ENCODE measurements around the gene HOPX.
"Not testable (repeated sequence)": the region's sequence is repeated elsewhere in the genome, so short reads cannot be mapped to it uniquely, and the experiment has no call there.

The HOPX gene, protein sequence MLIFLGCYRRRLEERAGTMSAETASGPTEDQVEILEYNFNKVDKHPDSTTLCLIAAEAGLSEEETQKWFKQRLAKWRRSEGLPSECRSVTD
- total RNA-seq = 47.6 to 56.1 reads per million in 2 donors

DNA sequence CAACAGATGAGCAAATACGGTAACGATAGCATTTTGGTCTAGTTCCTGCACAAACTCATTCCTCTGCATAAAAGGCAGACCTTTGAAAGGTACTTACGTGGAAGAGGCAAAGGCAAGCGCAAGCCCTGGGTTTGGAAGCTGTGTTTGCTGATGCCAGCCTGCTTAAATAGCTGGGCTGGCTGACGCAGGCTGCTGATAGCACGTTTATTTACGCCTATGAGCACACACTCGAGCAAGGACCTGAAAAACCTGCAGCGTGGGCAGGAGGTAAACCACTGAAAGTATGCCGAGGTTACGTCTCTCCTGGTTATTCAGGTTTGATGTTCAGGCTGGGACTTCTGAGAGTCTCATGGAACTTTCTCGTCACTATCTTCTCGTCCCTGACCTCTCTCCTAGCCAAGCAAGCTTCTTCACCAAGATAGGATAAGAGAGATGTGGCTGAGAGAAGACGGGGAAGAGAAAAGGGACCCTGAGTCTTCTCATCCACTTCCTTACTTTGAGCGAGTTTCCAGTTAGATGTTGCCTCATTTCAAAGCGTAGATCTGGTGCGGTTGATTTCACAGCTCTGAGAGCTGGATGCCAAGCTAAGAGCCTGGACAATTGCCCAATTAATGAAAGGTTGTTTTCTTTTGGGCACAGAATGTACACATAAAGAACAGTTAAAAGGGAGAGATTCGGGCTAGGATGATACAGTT is at the start of gene HOPX:
Gene HOPX (minus strand): TSS at position 139 of the 695 bp plus-strand sequence. CDS start 23,480 bp downstream, outside the sequence.
- no peak for DNase-seq

DNA sequence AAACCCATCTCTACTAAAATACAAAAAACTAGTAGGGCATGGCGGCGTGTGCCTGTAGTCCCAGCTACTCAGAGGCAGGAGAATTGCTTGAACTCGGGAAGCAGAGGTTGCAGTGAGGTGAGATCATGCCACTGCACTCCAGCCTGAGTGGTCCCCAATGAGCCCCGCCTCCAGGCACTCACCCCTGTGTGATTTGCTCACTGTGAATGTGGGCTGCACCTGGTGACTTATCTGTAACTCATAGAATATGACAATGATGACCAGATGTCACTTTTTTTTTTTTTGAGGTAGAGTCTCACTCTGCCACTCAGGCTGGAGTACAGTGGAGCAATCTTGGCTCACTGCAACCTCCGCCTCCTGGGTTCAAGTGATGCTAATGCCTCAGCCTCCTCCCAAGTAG is 49.0 kb upstream of the HOPX start:
- DNase-seq = no peak

DNA sequence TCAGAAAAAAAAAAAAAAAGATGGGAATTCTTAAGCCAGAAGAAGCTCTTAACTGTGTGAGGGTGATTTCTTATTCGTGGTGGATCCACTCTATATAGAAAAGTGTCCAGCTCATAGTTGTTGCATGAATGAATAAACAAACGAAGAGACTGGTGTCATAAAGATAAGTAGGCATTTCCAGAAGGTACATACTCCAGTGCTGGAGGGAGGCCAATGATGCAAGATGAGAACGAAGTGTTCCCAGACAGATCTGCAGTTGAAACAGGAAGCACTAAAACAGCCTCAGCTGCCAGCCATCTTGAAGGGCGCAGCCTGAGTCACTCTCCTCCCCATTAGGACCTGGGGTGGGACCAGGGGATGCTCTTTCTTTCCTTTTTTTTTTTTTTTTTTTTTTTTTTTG is 47.4 kb upstream of the HOPX start:
- DNase-seq = no peak

DNA sequence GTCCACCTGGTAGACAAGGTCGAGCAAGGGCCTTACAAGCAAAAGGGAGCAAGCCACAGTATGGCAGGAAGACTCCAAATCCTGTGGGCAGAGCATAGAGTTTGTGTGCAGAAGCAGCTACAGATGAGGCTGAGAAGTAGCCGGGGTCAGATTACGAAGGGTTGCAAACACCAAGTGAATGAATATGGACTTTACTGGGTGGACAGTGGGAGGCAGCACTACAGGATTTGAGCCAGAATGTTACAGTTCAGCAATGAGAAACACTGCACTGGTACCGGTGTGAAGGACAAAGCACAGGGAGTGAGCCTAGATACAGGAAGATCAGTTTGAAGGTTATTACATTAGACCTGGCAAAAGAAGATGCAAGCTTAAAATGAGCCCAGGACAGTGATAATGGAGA is 46.1 kb upstream of the HOPX start:
- no peak for DNase-seq

DNA sequence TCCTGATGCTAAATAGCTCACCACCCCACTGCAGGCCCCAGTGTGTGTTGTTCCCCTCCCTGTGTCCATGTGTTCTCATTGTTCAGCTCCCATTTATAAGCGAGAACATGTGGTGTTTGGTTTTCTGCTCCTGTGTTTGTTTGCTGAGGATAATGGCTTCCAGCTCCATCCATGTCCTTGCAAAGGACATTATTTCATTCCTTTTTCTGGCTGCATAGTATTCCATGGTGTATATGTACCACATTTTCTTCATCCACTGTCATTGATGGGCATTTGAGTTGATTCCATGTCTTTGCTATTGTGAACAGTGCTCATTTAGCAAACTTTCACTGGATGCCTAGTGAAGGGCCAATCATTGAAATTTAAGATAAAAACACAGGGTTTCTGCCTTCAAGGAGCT is 45.5 kb upstream of the HOPX start:
- DNase-seq = not testable (repeated sequence)

DNA sequence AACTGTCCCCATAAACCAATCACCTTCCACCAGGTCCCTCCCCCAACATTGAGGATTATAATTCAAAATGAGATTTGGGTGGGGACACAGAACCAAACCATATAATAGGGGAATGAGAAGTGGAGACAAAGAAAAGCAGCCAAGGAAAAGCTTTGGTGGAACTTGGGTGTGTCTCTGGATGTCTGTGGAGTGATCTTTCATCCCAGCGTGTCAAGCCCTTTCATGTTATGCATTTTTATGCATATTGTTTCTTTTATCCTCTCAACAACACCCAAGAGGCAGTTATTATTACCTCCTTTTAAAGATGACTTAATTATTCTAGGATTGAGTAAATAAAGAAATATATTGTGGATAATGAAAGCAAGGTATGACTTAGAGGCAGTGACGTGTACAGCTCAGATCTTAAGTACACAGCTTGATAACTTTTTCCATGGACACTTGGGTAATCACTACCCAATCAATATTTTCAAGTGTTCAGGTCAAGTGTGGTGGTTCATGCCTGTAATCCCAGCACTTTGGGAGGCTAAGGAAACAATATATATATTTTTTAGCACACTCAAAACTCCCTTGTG is 42.6 kb upstream of the HOPX start:
- no peak for DNase-seq

DNA sequence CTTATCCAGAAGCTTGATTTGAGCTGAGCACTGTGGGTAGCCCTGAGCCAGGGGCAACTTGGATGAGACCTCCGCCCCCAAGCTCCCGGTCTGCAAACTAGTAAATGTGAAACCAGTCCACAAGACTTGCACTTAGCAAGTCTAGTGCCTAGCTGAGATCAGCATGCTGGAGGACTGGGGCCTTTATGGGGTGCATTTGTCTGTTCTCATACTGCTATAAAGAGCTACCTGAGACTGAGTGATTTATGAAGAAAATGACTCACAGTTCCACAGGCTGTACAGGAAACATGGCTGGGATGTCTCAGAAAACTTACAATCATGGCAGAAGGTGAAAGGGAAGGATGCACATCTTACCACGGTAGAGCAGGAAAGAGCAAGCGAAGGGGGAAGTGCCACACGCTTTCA is 42.1 kb upstream of the HOPX start:
- DNase-seq = no peak

DNA sequence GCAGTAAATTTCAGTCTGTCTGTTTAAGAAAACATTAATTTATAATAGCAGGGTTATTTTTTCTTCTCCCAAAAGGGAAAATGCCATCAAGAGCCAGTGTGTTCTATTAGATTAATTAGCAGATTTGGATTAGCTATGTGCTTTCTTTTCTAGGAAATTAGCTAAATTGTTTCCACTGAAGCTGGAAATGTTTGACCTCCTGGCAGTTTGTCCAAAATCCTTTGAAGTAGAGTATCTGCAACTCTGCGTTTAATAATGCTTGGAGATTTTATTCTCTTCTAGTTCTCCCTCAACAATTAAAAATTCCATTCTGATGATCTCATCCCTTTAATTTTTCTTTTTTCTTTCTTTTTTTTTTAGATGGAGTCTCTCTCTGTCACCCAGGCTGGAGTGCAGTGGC is 27.1 kb upstream of the HOPX start:
- DNase-seq = no peak

DNA sequence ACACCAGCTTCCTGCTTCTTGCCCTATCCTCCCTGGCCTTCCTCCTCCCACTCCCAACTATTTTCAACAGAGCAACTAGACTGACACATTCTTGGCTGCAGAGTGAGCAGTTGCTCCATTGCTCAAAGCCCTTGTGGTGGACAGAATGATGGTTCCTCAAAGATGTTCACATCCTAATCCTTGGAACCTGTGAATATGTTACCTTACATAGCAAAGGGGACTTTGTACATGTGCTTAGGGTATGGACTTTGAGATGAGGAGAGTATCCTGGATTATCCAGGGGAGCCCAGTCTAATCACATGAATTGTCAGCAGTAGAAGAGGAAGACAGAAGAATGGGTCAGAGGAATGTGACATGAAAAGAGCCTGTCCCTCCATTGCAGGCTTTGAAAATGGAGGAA is 24.9 kb upstream of the HOPX start:
- DNase-seq = no peak

DNA sequence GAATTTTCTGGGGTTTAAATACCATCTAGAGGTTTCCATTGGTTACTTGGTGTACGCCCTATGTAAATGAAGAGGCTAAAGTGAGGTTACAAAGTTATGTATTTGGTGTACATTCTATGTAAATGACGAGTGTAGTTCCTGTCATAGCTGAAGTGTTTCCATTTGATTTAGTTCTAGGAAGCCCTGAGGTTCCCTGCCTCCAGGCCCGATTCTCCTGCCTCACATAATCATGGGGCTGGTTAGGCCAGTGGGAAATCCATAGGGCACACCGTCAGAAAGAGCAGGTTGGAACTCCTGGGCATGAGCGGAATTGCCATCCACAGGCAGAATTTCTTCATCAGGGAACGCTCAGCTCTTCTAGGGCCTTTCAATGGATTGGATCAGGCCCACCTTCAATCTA is 24.2 kb upstream of the HOPX start:
- DNase-seq = no peak

DNA sequence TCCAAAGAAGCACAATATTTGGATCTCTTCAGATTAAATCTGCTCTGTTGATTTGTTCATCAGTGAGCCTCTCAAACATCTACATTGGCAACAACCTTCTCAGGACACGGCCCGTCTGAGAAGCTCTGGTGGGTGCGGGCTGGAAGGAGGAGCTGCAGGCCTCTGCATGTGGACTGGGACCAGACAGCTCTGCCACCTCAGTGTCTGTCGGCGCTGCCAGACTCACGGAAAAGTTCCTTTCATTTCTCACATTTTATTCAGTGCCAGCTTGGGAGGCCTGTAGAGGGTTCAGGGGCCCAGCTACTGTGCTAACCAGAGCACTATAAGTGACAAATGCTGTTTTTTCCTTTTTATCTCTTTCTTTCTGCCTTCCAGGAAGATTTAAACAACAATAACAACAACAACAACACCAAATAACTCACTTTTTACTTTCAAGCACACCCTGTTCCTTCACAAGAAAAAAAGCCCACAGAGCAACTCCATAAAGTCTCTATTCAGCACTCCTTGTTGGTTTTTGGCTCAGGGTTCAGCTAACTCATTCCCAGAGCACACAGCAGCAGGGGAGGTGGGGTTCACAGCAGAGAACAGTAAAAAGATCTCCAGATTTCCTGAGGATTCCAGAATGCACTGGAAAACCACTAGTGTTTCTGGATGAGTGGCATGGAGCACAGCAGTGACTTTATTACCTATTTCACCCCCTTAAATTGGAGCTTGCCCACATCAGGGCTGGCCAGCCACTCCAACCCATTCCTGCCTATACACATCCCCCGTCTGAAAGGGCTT is 23.2 kb upstream of the HOPX start:
- DNase-seq = no peak

DNA sequence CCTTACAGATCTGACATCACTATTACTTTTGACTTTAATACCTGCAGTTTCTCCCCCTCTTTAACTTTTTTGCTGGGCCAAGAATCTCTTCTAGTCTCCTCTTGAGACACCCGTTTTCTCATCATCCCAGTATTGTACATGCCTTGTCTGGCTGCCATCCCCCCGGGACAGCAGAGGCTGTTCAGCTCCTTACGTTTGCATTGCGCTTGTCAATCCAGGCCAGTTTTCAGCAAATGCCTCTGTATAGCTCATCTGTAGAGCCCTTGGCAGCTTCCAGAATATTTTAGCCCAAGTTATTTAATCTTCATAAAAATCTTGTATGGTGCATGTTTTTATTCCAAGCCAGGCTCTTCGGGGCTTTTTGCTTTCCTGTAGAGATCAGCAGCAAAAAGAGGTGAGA is 22.3 kb upstream of the HOPX start:
- no peak for DNase-seq

DNA sequence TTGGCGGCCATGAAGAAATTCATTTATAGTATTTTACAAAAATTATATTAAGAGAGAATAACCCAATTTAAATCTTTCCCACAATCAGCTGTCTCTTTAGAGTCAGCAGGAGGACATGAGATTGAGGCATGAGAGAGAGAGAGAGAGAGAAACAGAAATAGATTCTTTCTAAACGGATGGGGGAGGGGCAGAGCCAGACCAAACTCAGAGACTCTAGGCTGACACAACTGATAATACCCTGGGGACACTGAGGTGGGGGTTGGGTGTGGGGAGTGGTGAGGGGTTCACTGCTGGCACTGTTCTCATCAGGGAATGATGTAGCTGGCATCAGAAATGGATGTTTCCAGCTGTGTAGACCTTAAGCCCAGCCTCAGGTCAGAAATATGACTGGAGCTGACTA is 20.5 kb upstream of the HOPX start:
- no peak for DNase-seq

DNA sequence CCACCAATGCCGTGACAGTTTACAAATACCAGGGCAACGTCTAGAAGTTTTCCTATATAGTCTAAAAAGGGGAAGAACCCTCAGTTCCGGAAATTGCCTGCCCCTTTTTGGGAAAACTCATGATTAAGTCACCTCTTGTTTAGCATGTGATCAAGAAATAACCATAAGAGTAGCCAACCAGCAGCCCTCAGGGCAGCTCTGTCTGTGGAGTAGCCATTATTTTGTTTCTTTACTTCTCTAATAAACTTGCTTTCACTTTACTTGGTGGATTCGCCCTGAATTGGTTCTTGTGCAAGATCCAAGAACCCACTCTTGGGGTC is 20.0 kb upstream of the HOPX start:
- no peak for DNase-seq

DNA sequence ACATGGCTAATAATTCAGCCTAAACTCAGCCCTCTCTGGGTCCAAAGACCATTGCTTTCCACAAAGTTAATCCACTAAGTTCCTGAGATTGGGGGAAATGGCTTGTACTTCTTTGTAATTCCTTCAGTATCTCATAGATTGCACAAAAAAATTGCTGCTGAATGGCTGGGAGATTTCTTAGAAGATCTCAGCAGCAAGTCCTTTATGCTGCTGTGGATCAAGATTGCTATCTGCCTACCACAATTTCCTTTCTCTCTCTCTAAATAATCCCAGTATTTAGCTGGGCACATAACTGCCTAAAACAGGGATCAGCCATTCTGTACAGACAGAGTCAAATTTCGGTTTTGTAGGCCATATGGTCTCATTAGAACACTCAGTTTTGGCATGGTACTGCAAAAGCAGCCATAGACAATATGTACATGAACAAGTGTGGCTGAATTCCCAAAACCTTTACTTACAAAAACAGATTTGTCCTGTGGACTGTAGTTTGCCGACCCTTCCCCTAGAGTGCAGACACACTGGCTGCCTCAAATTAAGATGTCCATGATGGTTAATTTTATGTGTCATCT is 18.5 kb upstream of the HOPX start:
- DNase-seq = no peak

DNA sequence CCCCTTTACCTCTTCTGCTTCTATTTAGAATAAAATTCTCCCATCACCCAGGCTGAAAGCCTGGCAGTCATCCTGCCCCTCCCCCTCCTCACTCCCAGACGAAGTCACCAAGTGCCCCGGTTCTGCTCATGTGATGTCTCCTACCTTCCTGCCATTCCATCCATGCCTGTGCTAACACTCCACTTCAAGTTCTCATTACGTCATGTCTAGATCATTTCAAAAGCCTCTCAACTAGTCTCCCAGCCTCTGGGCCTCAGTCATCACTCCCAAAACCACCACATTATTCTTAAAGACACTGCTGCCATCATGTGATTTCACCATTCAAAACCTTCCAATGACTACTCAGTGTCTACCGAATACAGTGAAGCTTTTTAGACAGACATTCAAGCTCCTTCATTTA is 17.2 kb upstream of the HOPX start:
- no peak for DNase-seq

DNA sequence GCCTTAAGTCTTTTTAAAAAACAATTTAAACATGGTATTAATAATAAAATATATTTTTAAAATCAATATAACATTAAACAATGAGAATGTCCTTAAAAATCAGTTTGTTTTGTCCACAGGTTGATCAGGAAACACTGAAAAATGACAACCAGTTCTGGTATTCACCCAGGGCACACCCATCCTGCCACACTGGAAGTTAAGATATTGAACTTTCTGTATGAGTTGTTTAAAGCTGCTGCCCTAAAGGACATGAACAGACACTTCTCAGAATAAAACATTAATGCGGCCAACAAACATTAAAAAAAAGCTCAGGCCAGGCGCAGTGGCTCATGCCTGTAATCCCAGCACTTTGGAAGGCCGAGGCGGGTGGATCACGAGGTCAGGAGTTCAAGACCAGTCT is 15.0 kb upstream of the HOPX start:
- DNase-seq = no peak

DNA sequence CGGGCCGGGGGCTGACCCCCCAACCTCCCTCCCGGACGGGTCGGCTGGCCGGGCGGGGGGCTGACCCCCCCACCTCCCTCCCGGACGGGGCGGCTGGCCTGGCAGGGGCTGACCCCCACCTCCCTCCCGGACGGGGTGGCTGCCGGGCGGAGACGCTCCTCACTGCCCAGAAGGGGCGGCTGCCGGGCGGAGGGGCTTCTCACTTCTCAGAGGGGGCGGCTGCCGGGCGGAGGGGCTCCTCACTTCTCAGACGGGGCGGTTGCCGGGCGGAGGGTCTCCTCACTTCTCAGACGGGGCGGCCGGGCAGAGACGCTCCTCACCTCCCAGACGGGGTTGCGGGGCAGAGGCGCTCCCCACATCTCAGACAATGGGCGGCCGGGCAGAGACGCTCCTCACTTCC is 12.4 kb upstream of the HOPX start:
- not testable (repeated sequence) for DNase-seq

DNA sequence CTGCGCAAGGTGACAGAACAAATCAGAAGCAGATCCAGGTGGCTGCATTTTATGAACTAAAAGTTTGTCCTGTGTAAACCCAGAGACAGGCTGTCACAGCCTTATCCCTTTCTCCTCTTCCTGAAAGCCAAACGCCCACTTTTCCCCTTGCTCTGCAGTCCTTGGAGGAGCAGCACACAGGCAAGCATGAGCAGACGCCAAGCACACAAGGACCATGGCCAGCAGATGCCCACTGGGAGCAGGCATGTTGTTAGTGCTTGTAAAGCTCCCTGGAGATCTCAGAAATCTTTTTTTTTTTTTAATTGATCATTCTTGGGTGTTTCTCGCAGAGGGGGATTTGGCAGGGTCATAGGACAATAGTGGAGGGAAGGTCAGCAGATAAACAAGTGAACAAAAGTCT is 11.5 kb upstream of the HOPX start:
- DNase-seq = no peak

DNA sequence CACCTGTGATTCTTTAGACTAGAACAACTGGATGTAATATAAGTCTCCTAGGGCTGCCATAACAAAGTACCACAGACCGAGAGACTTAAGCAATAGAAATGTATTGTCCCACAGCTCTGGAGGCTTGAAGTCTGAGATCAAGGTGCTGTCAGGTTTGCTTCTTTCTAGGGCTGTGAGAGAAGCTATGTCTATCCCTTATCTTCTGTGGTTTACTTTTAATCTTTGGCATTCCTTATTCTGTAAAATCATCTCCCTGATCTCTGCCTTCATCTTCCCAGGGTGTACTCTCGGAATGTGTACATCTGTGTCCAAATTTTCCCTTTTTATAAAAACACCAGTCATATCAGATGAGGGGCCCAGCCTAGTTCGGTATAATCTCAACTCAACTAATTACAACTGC is 10.3 kb upstream of the HOPX start:
- DNase-seq = no peak

DNA sequence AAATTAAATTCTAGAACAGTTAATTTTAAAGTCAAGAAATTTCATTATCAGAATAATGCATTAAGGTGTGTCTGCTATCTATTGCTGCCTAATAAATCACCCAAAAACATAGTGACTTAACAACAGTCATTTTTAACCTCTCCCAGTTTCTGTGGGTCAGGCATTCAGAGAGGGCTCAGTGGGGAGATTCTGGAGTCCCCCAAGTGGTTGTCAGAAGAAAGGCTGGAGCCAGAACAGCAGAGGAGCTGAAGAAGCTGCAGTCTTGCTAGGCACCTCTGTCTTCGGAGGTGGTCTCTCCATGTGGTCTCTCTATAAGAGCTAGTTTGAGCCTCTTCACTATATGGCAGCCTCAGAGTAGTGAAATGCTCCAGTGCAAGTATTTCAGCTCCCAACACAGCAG is 9.3 kb upstream of the HOPX start:
- no peak for DNase-seq

DNA sequence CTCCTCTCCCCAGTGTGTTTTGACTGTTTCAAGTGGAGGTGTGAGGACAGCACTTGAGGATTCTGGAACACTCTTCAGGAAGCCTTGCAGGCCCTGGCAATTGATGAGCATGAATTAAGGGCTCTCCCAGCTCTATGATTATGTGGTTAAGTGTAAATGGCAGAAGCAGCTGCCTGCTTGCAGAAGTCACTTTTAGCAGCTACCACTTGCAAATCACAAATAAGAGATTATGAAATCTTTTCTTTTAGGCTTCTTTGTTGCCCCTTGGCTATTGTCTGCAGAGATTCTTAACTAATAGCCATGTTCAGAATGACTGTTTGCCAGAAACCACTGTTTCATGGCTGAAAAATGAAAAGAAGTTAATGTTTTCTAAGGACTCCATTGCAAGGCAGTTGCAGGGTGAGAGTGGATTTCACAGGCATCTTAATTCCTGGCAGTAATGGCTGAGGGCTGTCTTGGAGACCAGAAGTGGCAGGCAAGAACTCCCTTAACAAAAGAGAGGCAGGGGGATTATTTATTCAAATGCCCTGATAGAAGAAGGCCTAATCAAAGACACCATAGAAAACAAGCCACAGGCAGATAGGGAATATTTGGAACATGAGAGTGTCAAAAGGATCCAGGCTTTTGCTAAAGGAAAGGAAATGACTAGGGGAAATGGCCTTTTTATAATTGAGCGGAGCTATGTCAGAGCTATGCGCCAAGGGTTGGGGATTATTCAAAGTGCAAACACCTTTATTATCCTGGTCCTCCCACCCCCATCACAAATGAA is 8.3 kb upstream of the HOPX start:
- DNase-seq = no peak

DNA sequence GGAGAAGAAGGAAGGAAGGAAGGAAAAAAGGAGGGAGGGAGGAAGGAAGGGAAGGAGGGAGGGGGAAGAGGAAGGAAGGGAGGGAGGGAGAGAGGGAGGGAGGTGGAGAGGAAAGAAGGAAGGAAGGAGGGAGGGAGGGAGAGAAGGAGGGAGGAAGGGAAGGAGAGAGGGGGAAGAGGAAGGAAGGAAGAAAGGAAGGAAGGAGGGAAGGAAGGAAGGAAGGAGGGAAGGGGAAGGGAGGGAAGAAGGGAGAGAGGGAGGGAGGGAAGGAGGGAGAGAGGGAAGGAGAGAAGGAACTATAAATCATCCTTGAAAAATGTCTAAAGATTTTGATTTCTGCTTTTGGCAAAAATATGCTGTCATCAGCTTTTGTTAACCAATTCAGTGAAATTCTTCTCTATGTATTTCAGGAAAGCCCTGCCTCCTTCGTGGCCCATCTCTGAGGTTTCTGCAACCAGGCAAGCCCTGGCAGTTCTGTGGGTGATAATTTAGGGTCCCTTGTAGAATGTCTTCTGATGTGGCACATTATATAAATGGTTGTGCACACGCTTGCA is 7.1 kb upstream of the HOPX start:
- no peak for DNase-seq

Measured in activated gamma-delta T cell (primary cell).